DND-41 (cell line): ENCODE measurements around the gene FMN1.

ENCODE experiments used
- ATAC-seq: fragments of 200-7000 bp; cut with Tn5 transposase; 3 replicates; pipeline ENCODE4 v1.9.1; 2021; ENCODE audit warnings: low read depth; ENCODE audit not compliant: insufficient read depth
- DNase-seq: peaks from one replicate; pipeline ENCODE4 v3.0.0-alpha.2; 2020
- H2AFZ ChIP-seq: 2 replicates; pipeline ENCODE4 v1.6.0; 2012; ENCODE audit warnings: low read depth, low read length
- H3K27ac ChIP-seq: 2 replicates; pipeline ENCODE4 v1.5.1; 2012; ENCODE audit warnings: low read length, inconsistent platforms
- H3K27me3 ChIP-seq: fragments of 200-600 bp; sonication (generic); 2 replicates; pipeline ENCODE4 v1.6.0; 2012; ENCODE audit warnings: low read length, mild to moderate bottlenecking, inconsistent platforms; ENCODE audit not compliant: insufficient read depth, poor library complexity
- H3K36me3 ChIP-seq: 2 replicates; pipeline ENCODE4 v1.5.1; 2012; ENCODE audit warnings: low read length, inconsistent platforms; ENCODE audit not compliant: insufficient read depth
- H3K4me1 ChIP-seq: 2 replicates; pipeline ENCODE4 v1.5.1; 2012; ENCODE audit warnings: mild to moderate bottlenecking, low read length; ENCODE audit not compliant: insufficient read depth
- H3K4me2 ChIP-seq: 2 replicates; pipeline ENCODE4 v1.6.0; 2012; ENCODE audit warnings: mild to moderate bottlenecking, moderate library complexity, low read length, inconsistent platforms; ENCODE audit not compliant: insufficient read depth
- H3K4me3 ChIP-seq, 2 experiments: fragments of 200-600 bp in 1 of 2; shearing (Covaris generic) in 1 of 2; 2 replicates each; pipeline ENCODE4 v1.5.1; 2012 to 2016; ENCODE audit warnings: inconsistent platforms in 2 of 2, low read length in 2 of 2, mild to moderate bottlenecking in 2 of 2, low read depth in 1 of 2, moderate library complexity in 1 of 2
- H3K79me2 ChIP-seq: 2 replicates; pipeline ENCODE4 v1.6.0; 2012; ENCODE audit warnings: low read length, inconsistent platforms; ENCODE audit not compliant: insufficient read depth
- H3K9ac ChIP-seq: 2 replicates; pipeline ENCODE4 v1.6.0; 2012; ENCODE audit warnings: low read depth, mild to moderate bottlenecking, inconsistent platforms, low read length, moderate library complexity
- H3K9me3 ChIP-seq: 2 replicates; pipeline ENCODE4 v1.5.1; 2012; ENCODE audit warnings: low read length, moderate library complexity, mild to moderate bottlenecking, inconsistent platforms; ENCODE audit not compliant: insufficient read depth, severe bottlenecking
- H4K20me1 ChIP-seq: 2 replicates; pipeline ENCODE4 v1.6.0; 2012; ENCODE audit warnings: low read length; ENCODE audit not compliant: insufficient read depth
- CTCF ChIP-seq: IDR thresholded peaks from 2 replicates; pipeline ENCODE4 v1.5.1; 2012; ENCODE audit warnings: borderline replicate concordance, low read length, moderate library complexity, mild to moderate bottlenecking; ENCODE audit not compliant: poor library complexity, severe bottlenecking; ENCODE audit errors: extremely low read depth
- EZH2 ChIP-seq: IDR thresholded peaks from 3 replicates; pipeline ENCODE4 v1.6.1; 2012; ENCODE audit warnings: borderline replicate concordance, low read depth, mild to moderate bottlenecking, moderate library complexity, low read length, inconsistent platforms; ENCODE audit not compliant: severe bottlenecking

Gene FMN1

GRCh38 chr15:32981536-32981935, 213.0 kb downstream of the FMN1 start:
- Histone ChIP-seq H3K4me2 (no peak overlapping the region), H3K79me2 (no peaks in the 10 kb centered on the region), H3K36me3 (no peaks in the 10 kb centered on the region), H4K20me1 (no peaks in the 10 kb centered on the region), H3K4me3 (no peak overlapping the region), H3K9me3 (no peaks in the 10 kb centered on the region), H3K27ac (no peak overlapping the region), H3K4me1 (no peaks in the 10 kb centered on the region), H3K27me3 (no peaks in the 10 kb centered on the region), H2AFZ (no peak overlapping the region), H3K9ac (no peak overlapping the region)
- no peak for ATAC-seq
- TF ChIP-seq EZH2 = no peak
- no peak for TF ChIP-seq CTCF
- DNase-seq = no peak

- H3K79me2 ChIP-seq = no peaks in the 10 kb centered on the region
- no peak for ATAC-seq
- H3K9me3 ChIP-seq = no peaks in the 10 kb centered on the region
Measured at GRCh38 chr15:32979710-32980109, 214.8 kb downstream of the FMN1 start.

GRCh38 chr15:32977506-32977905, 217.0 kb downstream of the FMN1 start:
- no peak overlapping the region for H3K27ac ChIP-seq

More at GRCh38 chr15:32979710-32980109, 214.8 kb downstream of the FMN1 start:
- Histone ChIP-seq H3K27me3 (no peaks in the 10 kb centered on the region), H3K4me1 (no peaks in the 10 kb centered on the region), H3K4me3 (no peak overlapping the region), H3K4me2 (no peak overlapping the region), H3K27ac (no peak overlapping the region), H3K9ac (no peak overlapping the region), H4K20me1 (no peaks in the 10 kb centered on the region), H2AFZ (no peak overlapping the region), H3K36me3 (no peaks in the 10 kb centered on the region)
- no peak for DNase-seq
- TF ChIP-seq CTCF (no peak), EZH2 (no peak)

More at GRCh38 chr15:32977506-32977905, 217.0 kb downstream of the FMN1 start:
- Histone ChIP-seq H3K4me2 (no peak overlapping the region), H3K4me1 (no peaks in the 10 kb centered on the region), H3K27me3 (no peaks in the 10 kb centered on the region), H3K9me3 (no peaks in the 10 kb centered on the region), H4K20me1 (no peaks in the 10 kb centered on the region), H3K79me2 (no peaks in the 10 kb centered on the region), H3K36me3 (no peaks in the 10 kb centered on the region), H2AFZ (no peak overlapping the region), H3K9ac (no peak overlapping the region), H3K4me3 (no peak overlapping the region)
- no peak for DNase-seq
- no peak for TF ChIP-seq CTCF
- no peak for TF ChIP-seq EZH2
- ATAC-seq = no peak
